PC-9 (cell line): ENCODE data around the gene FABP7. TPM values are rescaled to one million over a fixed set of nuclear protein-coding genes. Genes with fewer than 3 reads are reported as not detected.

ENCODE experiments used
- BruUV-seq: library from RNA; stranded (reverse); fragments of 400-500 nt; replicated peaks from 2 replicates; lab custom pipeline; 2021; lab: Mats Ljungman, UMichigan
- CTCF ChIA-PET: fragments of 300-600 bp; sonication (Branson Sonifier 250); formaldehyde crosslinking; loops from one replicate; lab custom pipeline; 2022; ENCODE audit warnings: antibody characterized with exemption; lab: Charles Lee
- POLR2A ChIA-PET: fragments of 300-600 bp; sonication (Branson Sonifier 250); formaldehyde crosslinking; loops from one replicate; lab custom pipeline; 2022; ENCODE audit warnings: antibody characterized with exemption; ENCODE audit not compliant: unreplicated experiment; lab: Charles Lee
- DNase-seq, 2 experiments: peaks; one replicate each; pipeline versions ENCODE4 v3.0.0 to v3.0.0-alpha.2; 2015 to 2022; ENCODE audit warnings: mixed read lengths in 1 of 2
- H2AFZ ChIP-seq: fragments of 200-600 bp; sonication (generic); 2 replicates; pipeline ENCODE4 v1.8.1; 2017; ENCODE audit warnings: antibody characterized with exemption
- H3F3A ChIP-seq: fragments of 200-600 bp; sonication (generic); 2 replicates; pipeline ENCODE4 v1.8.1; 2017; ENCODE audit warnings: antibody characterized with exemption, mild to moderate bottlenecking, low read depth; ENCODE audit not compliant: insufficient read depth
- H3K27ac ChIP-seq: fragments of 200-600 bp; sonication (generic); 2 replicates; pipeline ENCODE4 v1.6.1; 2016; ENCODE audit warnings: mixed run types
- H3K27me3 ChIP-seq: fragments of 200-600 bp; sonication (generic); 2 replicates; pipeline ENCODE4 v1.6.1; 2016; ENCODE audit warnings: low read depth, mixed run types; ENCODE audit not compliant: insufficient read depth
- H3K36me3 ChIP-seq: fragments of 200-600 bp; sonication (generic); 2 replicates; pipeline ENCODE4 v1.6.1; 2016; ENCODE audit warnings: low read depth, mixed run types
- H3K4me1 ChIP-seq: fragments of 200-600 bp; sonication (generic); replicated peaks from 2 replicates; pipeline ENCODE4 v1.6.1; 2016; ENCODE audit warnings: mixed run types; ENCODE audit not compliant: insufficient read depth
- H3K4me2 ChIP-seq: fragments of 200-600 bp; sonication (generic); 2 replicates; pipeline ENCODE4 v1.6.1; 2017; ENCODE audit warnings: mixed run types
- H3K4me3 ChIP-seq: fragments of 200-600 bp; sonication (generic); 2 replicates; pipeline ENCODE4 v1.6.1; 2016; ENCODE audit warnings: mixed run types
- H3K79me2 ChIP-seq: fragments of 200-600 bp; sonication (generic); 2 replicates; pipeline ENCODE4 v1.6.1; 2017; ENCODE audit warnings: low read depth, mixed run types
- H3K9me2 ChIP-seq: fragments of 200-600 bp; sonication (generic); 2 replicates; pipeline ENCODE4 v1.8.1; 2017; ENCODE audit warnings: mild to moderate bottlenecking; ENCODE audit not compliant: insufficient read depth
- H3K9me3 ChIP-seq: fragments of 200-600 bp; sonication (generic); 2 replicates; pipeline ENCODE4 v1.8.1; 2016; ENCODE audit warnings: low read depth; ENCODE audit not compliant: insufficient read depth
- H4K20me1 ChIP-seq: fragments of 200-600 bp; sonication (generic); 2 replicates; pipeline ENCODE4 v1.8.1; 2017; ENCODE audit not compliant: insufficient read depth
- EZH2 ChIP-seq: fragments of 200-600 bp; sonication (generic); IDR thresholded peaks from 2 replicates; pipeline ENCODE4 v1.8.0; 2017; ENCODE audit warnings: antibody characterized with exemption, low read depth
- intact Hi-C: fragments of 100-400 bp; cut with micrococcal nuclease; formaldehyde crosslinking; loops from one replicate; pipeline ENCODE4 v1.10.0; 2022; ENCODE audit not compliant: unreplicated experiment
- total RNA-seq: library from RNA; stranded (reverse); gene quantifications from 2 replicates; pipeline ENCODE4 v1.2.3, GENCODE V29; 2021
- TF ChIP-seq, protein P1 (sequence below): fragments of 200-600 bp; sonication (generic); conservative IDR thresholded peaks from 2 replicates; pipeline ENCODE4 v1.6.1; 2017; ENCODE audit warnings: mixed run types, antibody characterized with exemption, mild to moderate bottlenecking, moderate library complexity

FABP7 gene
- total RNA-seq, 1 experiment from 2014 or later, result not detected

DNA sequence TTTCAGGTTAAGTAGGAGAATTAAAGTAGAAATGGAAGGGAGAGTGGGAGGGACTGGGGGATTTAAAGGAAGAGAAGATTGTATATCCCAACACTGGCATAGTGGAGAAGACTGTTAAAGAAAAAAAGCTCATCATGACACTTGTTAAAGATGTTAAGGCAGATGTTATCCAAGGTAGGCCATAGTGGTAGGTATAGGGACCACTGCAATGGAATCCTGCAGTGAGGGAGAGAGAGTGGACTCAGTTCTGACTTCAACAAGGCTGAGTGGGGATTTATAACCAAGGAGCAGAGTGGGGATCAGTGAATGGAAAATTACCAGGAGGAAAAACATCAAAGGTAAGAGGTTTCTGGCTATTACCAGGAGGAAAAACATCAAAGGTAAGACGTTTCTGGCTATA, 30.7 kb downstream of the FABP7 start:
- TF ChIP-seq EZH2, result no peak
- TF ChIP-seq, protein P1, sequence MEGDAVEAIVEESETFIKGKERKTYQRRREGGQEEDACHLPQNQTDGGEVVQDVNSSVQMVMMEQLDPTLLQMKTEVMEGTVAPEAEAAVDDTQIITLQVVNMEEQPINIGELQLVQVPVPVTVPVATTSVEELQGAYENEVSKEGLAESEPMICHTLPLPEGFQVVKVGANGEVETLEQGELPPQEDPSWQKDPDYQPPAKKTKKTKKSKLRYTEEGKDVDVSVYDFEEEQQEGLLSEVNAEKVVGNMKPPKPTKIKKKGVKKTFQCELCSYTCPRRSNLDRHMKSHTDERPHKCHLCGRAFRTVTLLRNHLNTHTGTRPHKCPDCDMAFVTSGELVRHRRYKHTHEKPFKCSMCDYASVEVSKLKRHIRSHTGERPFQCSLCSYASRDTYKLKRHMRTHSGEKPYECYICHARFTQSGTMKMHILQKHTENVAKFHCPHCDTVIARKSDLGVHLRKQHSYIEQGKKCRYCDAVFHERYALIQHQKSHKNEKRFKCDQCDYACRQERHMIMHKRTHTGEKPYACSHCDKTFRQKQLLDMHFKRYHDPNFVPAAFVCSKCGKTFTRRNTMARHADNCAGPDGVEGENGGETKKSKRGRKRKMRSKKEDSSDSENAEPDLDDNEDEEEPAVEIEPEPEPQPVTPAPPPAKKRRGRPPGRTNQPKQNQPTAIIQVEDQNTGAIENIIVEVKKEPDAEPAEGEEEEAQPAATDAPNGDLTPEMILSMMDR, result no peak
- no peaks in the 10 kb centered on the region for H3K9me3 ChIP-seq
- H2AFZ ChIP-seq, result no peak overlapping the region
- POLR2A ChIA-PET, result no interaction called here
- H3K79me2 ChIP-seq, result no peaks in the 10 kb centered on the region
- no TSS peak for BruUV-seq
- H3K9me2 ChIP-seq, result no peaks in the 10 kb centered on the region
- no peak for DNase-seq
- H3K27me3 ChIP-seq, result no peaks in the 10 kb centered on the region
- H3F3A ChIP-seq, result no peaks in the 10 kb centered on the region
- no peaks in the 10 kb centered on the region for H3K4me1 ChIP-seq
- no peak overlapping the region for H3K27ac ChIP-seq
- no peaks in the 10 kb centered on the region for H4K20me1 ChIP-seq
- CTCF ChIA-PET, result no interaction called here
- H3K4me2 ChIP-seq, result no peak overlapping the region
- intact Hi-C loops, result no loop called here
- no peak overlapping the region for H3K4me3 ChIP-seq
- no peaks in the 10 kb centered on the region for H3K36me3 ChIP-seq

DNA sequence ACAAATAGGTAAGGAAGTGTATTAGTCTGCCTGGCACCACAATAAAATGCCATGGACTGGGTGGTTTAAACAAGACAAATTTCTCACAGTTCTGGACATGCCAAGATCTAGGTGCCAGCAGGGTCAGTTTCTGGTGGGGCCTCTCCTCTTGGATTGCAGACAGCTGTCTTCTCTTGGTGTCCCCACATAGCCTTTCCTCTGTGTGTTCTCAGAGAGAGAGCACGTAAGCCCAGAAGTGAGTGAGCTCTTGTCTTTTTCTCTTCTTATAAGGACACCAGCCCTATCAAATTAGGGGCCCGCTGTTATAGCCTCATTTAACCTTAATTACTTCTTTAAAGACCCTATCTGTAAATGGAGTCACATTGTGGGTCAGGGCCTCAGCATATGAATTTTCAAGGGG, 37.8 kb downstream of the FABP7 start:
- Histone ChIP-seq H3K4me1 (no peaks in the 10 kb centered on the region), H3K9me2 (no peaks in the 10 kb centered on the region), H3K4me2 (no peak overlapping the region), H3K27ac (no peak overlapping the region), H3K36me3 (no peaks in the 10 kb centered on the region), H3K4me3 (no peak overlapping the region), H3F3A (no peaks in the 10 kb centered on the region), H3K9me3 (no peaks in the 10 kb centered on the region), H2AFZ (peak overlapping the region; percentile 39), H4K20me1 (no peaks in the 10 kb centered on the region), H3K79me2 (no peaks in the 10 kb centered on the region), H3K27me3 (no peaks in the 10 kb centered on the region)
- CTCF ChIA-PET, result no interaction called here
- intact Hi-C loops, result no loop called here
- no TSS peak for BruUV-seq
- DNase-seq, result no peak
- POLR2A ChIA-PET, result no interaction called here
- TF ChIP-seq, protein P1, result no peak
- no peak for TF ChIP-seq EZH2

DNA sequence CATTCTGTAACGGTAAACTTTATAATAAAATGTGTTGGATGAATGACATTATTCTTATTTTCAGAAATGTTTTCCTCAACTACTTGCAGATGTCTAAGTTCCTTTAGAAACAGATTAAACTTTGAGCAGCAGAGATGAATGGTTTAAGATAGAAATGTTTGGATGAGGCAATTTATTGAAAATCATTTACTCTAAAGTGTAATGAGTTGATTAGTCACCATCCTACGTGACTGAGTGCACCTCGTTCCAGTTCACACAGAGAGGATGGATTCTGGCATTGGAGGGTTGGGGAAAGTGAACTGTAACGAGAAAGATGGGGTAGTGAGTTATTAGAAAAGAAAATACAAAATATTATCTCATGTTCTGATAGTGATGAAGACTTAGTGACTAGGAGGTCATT, 38.2 kb downstream of the FABP7 start:
- Histone ChIP-seq H3K9me3 (no peaks in the 10 kb centered on the region), H3K4me2 (no peak overlapping the region), H4K20me1 (no peaks in the 10 kb centered on the region), H3K79me2 (no peaks in the 10 kb centered on the region), H3K9me2 (no peaks in the 10 kb centered on the region), H3K27ac (no peak overlapping the region), H3K4me3 (no peak overlapping the region), H3K36me3 (no peaks in the 10 kb centered on the region), H3F3A (no peaks in the 10 kb centered on the region), H3K4me1 (no peaks in the 10 kb centered on the region), H3K27me3 (no peaks in the 10 kb centered on the region), H2AFZ (no peak overlapping the region)
- POLR2A ChIA-PET, result no interaction called here
- intact Hi-C loops, result no loop called here
- CTCF ChIA-PET, result no interaction called here
- no peak for TF ChIP-seq EZH2
- TF ChIP-seq, protein P1, result no peak
- no TSS peak for BruUV-seq
- DNase-seq, result no peak
